Aorta (tissue), 5 donors: Measurements from ENCODE around the gene NFATC1. TPM values are rescaled to one million over a fixed set of nuclear protein-coding genes. Genes with fewer than 3 reads are reported as not detected.

ENCODE experiments used
- ATAC-seq: fragments of 200-7000 bp; cut with Tn5 transposase; one replicate; pipeline ENCODE4 v1.9.1; 2022; ENCODE audit warnings: moderate library complexity; ENCODE audit not compliant: low FRiP score
- DNase-seq, 2 donors: peaks; one replicate each; pipeline ENCODE4 v3.0.0-alpha.2; 2020
- H3K27ac ChIP-seq, 2 donors: one replicate each; pipeline ENCODE4 v1.5.1; 2013; ENCODE audit warnings: low read length in 2 of 2, mild to moderate bottlenecking in 2 of 2, moderate library complexity in 2 of 2, control low read depth in 1 of 2, inconsistent platforms in 1 of 2, low read depth in 1 of 2
- H3K27me3 ChIP-seq, 2 donors: one replicate each; pipeline ENCODE4 v1.6.1; 2013; ENCODE audit warnings: control low read depth in 1 of 2, low read length in 1 of 2, mild to moderate bottlenecking in 1 of 2, moderate library complexity in 1 of 2; ENCODE audit not compliant: insufficient read depth in 2 of 2, control insufficient read depth in 1 of 2
- H3K36me3 ChIP-seq, 2 donors: one replicate each; pipeline ENCODE4 v1.6.1; 2013; ENCODE audit warnings: control low read depth in 1 of 2, low read length in 1 of 2, mild to moderate bottlenecking in 1 of 2; ENCODE audit not compliant: insufficient read depth in 2 of 2, control insufficient read depth in 1 of 2
- H3K4me1 ChIP-seq, 2 donors: one replicate each; pipeline ENCODE4 v1.6.1; 2013; ENCODE audit warnings: low read length in 2 of 2, control low read depth in 1 of 2, mild to moderate bottlenecking in 1 of 2, moderate library complexity in 1 of 2; ENCODE audit not compliant: insufficient read depth in 2 of 2, control insufficient read depth in 1 of 2
- H3K4me3 ChIP-seq, 2 donors: one replicate each; pipeline ENCODE4 v1.5.1; 2013; ENCODE audit warnings: low read length in 2 of 2, control low read depth in 1 of 2, mild to moderate bottlenecking in 1 of 2
- H3K9me3 ChIP-seq: one replicate; pipeline ENCODE4 v1.6.1; 2013; ENCODE audit warnings: mild to moderate bottlenecking, low read length; ENCODE audit not compliant: control insufficient read depth
- WGBS, 2 donors: extraction: QIAGEN DNeasy Blood & Tissue Kit; methylation state at CpG; one replicate each; pipeline ENCODE4 v1.1.7; 2013; 5-methylcytosine and 5-hydroxymethylcytosine counted together
- intact Hi-C, 2 donors: fragments of 100-400 bp; cut with DNase I; formaldehyde crosslinking; loops; one replicate each; pipeline versions ENCODE4 v1.14.2 to v1.15.0; 2022
- long read RNA-seq, 2 donors: library from polyadenylated mRNA; unstranded; transcript quantifications; one replicate each; pipeline ENCODE4 v2.0.0, GENCODE V29; 2020 to 2021
- polyA plus RNA-seq, 2 donors: library from polyadenylated mRNA; stranded (reverse); fragments of 200-250 nt; gene quantifications; one replicate each; pipeline ENCODE4 v1.2.3, GENCODE V29; 2013
- total RNA-seq, 2 donors: library from RNA; stranded (reverse); fragmentation: NEBNext Ultra II Directional; extraction: Animal tissue kit (Norgen Biotek cat#: 25700); gene quantifications; one replicate each; pipeline ENCODE4 v1.2.1, GENCODE V29; 2021
- donor health status: healthy with polysubstance abuse.
- donor health status: Bipolar disorder and iron deficiency.
- donor health status: DM: no; HTN: no; CAD: no.
- donor health status: DM: no; HTN: no; CAD: no.
- donor health status: DM: yes; HTN: yes; CAD: no.

The NFATC1 gene
- total RNA-seq (10 to 100 TPM; 37.2 to 39.2 TPM), polyA plus RNA-seq (1 to 10 TPM; 2.0 to 7.2 TPM)
- long read RNA-seq, donor 1, full-length matches to known transcripts: 2 of 48 reads
- long read RNA-seq, donor 1, partial matches to known transcripts: 20 of 48 reads
- long read RNA-seq, donor 1, other reads (novel, unspliced or antisense): 26 of 48 reads
- long read RNA-seq, donor 2, partial matches to known transcripts: 15 of 30 reads
- long read RNA-seq, donor 2, other reads (novel, unspliced or antisense): 15 of 30 reads

- H3K9me3 ChIP-seq: no peaks in the 10 kb centered on the region
- ATAC-seq (peak; percentile 64), DNase-seq (peak; percentile 91 to 97)
- H3K36me3 ChIP-seq: no peaks in the 10 kb centered on the region
- H3K4me1 ChIP-seq: no peaks in the 10 kb centered on the region
- 0% methylated on average over 48 to 91 of the region's 91 CpGs for WGBS, 2 donors
- no peaks in the 10 kb centered on the region for H3K27me3 ChIP-seq
- H3K4me3 ChIP-seq: peak within 1 kb of the TSS; percentile 58 to 81
- H3K27ac ChIP-seq: peak within 1 kb of the TSS; percentile 97
- intact Hi-C loops: loop anchor here in 1 of 2 donors (10.0 kb wide), 1 partner anchor 59 kb away; no protein-coding TSS in a partner anchor
These were observed at the start of gene NFATC1 for GRCh38 chr18:79395761-79396404. TSS of gene NFATC1 (plus strand) at chr18:79395930. CDS start at chr18:79396225, 295 bp downstream.

GRCh38 chr18:79345981-79346380, 49.7 kb upstream of the NFATC1 start:
- Histone ChIP-seq H3K9me3 (no peaks in the 10 kb centered on the region), H3K27me3 (no peaks in the 10 kb centered on the region), H3K4me1 (no peaks in the 10 kb centered on the region), H3K27ac (no peak overlapping the region), H3K36me3 (peaks cover 3 to 15% of the 10 kb centered on the region in 2 donors), H3K4me3 (no peak overlapping the region)
- DNase-seq (no peak), ATAC-seq (peak; percentile 10)
- WGBS, 2 donors: 97 to 98% methylated on average over 26 of the region's 26 CpGs
- intact Hi-C loops: no loop called here

GRCh38 chr18:79348066-79348465, 47.7 kb upstream of the NFATC1 start:
- Histone ChIP-seq H3K9me3 (no peaks in the 10 kb centered on the region), H3K27ac (no peak overlapping the region), H3K36me3 (peaks cover 3 to 16% of the 10 kb centered on the region in 2 donors), H3K4me3 (no peak overlapping the region), H3K27me3 (no peaks in the 10 kb centered on the region), H3K4me1 (no peaks in the 10 kb centered on the region)
- ATAC-seq (no peak), DNase-seq (no peak)
- intact Hi-C loops: no loop called here
- WGBS, 2 donors: 73 to 77% methylated on average over 5 of the region's 5 CpGs

- ATAC-seq: no peak
- Histone ChIP-seq H3K36me3 (peaks cover 0 to 5% of the 10 kb centered on the region in 2 donors), H3K27me3 (no peaks in the 10 kb centered on the region), H3K9me3 (no peaks in the 10 kb centered on the region), H3K4me1 (no peaks in the 10 kb centered on the region), H3K4me3 (no peak overlapping the region), H3K27ac (no peak overlapping the region)
- DNase-seq: no peak
- WGBS, 2 donors: 69 to 71% methylated on average over 6 of the region's 6 CpGs
- intact Hi-C loops: no loop called here
These were observed 43.3 kb upstream of the NFATC1 start for GRCh38 chr18:79352432-79352831.

- WGBS, 2 donors: 84 to 85% methylated on average over 17 of the region's 17 CpGs
- no peak for ATAC-seq
These were observed 42.5 kb upstream of the NFATC1 start for GRCh38 chr18:79353267-79353666.

GRCh38 chr18:79354350-79354749, 41.4 kb upstream of the NFATC1 start:
- Histone ChIP-seq H3K9me3 (no peaks in the 10 kb centered on the region), H3K36me3 (peaks cover 0 to 3% of the 10 kb centered on the region in 2 donors), H3K4me3 (no peak overlapping the region), H3K27me3 (no peaks in the 10 kb centered on the region), H3K4me1 (no peaks in the 10 kb centered on the region), H3K27ac (no peak overlapping the region)
- 80 to 89% methylated on average over 8 of the region's 8 CpGs for WGBS, 2 donors
- no peak for DNase-seq
- peak; percentile 7 for ATAC-seq
- intact Hi-C loops: no loop called here

More at GRCh38 chr18:79353267-79353666, 42.5 kb upstream of the NFATC1 start:
- no peak overlapping the region for H3K4me3 ChIP-seq
- H3K36me3 ChIP-seq: peaks cover 0 to 1% of the 10 kb centered on the region in 2 donors
- H3K27me3 ChIP-seq: no peaks in the 10 kb centered on the region
- DNase-seq: no peak
- H3K27ac ChIP-seq: no peak overlapping the region
- no peaks in the 10 kb centered on the region for H3K9me3 ChIP-seq
- no peaks in the 10 kb centered on the region for H3K4me1 ChIP-seq
- intact Hi-C loops: no loop called here

- no peaks in the 10 kb centered on the region for H3K9me3 ChIP-seq
- no peaks in the 10 kb centered on the region for H3K27me3 ChIP-seq
- DNase-seq (no peak), ATAC-seq (no peak)
- no peaks in the 10 kb centered on the region for H3K4me1 ChIP-seq
- no peak overlapping the region for H3K4me3 ChIP-seq
- intact Hi-C loops: no loop called here
- no peak overlapping the region for H3K27ac ChIP-seq
- peaks cover 0 to 3% of the 10 kb centered on the region in 2 donors for H3K36me3 ChIP-seq
- WGBS, 2 donors: 89 to 90% methylated on average over 26 of the region's 26 CpGs
These were observed 40.0 kb upstream of the NFATC1 start for GRCh38 chr18:79355433-79356335.

GRCh38 chr18:79356435-79356834, 39.3 kb upstream of the NFATC1 start:
- 72 to 81% methylated on average over 5 of the region's 5 CpGs for WGBS, 2 donors
- intact Hi-C loops: no loop called here
- peaks cover 0 to 3% of the 10 kb centered on the region in 2 donors for H3K36me3 ChIP-seq
- H3K4me3 ChIP-seq: no peak overlapping the region
- H3K9me3 ChIP-seq: no peaks in the 10 kb centered on the region
- ATAC-seq: no peak
- no peak for DNase-seq
- H3K27ac ChIP-seq: no peak overlapping the region
- H3K27me3 ChIP-seq: no peaks in the 10 kb centered on the region
- H3K4me1 ChIP-seq: no peaks in the 10 kb centered on the region
